Upper lobe of right lung (tissue), 1 donor: ENCODE results near the gene C1QTNF1. TPM values are rescaled to one million over a fixed set of nuclear protein-coding genes. Genes with fewer than 3 reads are reported as not detected.

Source experiments
- ATAC-seq: fragments of 200-7000 bp; cut with Tn5 transposase; one replicate; pipeline ENCODE4 v1.9.1; 2020; ENCODE audit warnings: mild to moderate bottlenecking, moderate library complexity
- DNase-seq: peaks from one replicate; pipeline ENCODE4 v3.0.0-alpha.2; 2020
- H3K27ac ChIP-seq: fragments of 200-600 bp; one replicate; pipeline ENCODE4 v1.8.0; 2022
- H3K27me3 ChIP-seq: fragments of 200-600 bp; one replicate; pipeline ENCODE4 v1.8.0; 2022; ENCODE audit warnings: mild to moderate bottlenecking
- H3K36me3 ChIP-seq: fragments of 200-600 bp; one replicate; pipeline ENCODE4 v1.8.0; 2022
- H3K4me1 ChIP-seq: fragments of 200-600 bp; one replicate; pipeline ENCODE4 v1.8.0; 2022
- H3K4me3 ChIP-seq: fragments of 200-600 bp; one replicate; pipeline ENCODE4 v1.8.0; 2022; ENCODE audit warnings: mild to moderate bottlenecking
- H3K9me3 ChIP-seq: fragments of 200-600 bp; one replicate; pipeline ENCODE4 v1.8.0; 2022
- CTCF ChIP-seq: fragments of 200-600 bp; IDR thresholded peaks from one replicate; pipeline ENCODE4 v1.8.0; 2022; ENCODE audit warnings: antibody characterized with exemption
- intact Hi-C: fragments of 100-400 bp; cut with DNase I; formaldehyde crosslinking; loops from one replicate; pipeline ENCODE4 v1.11.0; 2022
- total RNA-seq: library from RNA; stranded (reverse); fragmentation: NEBNext Ultra II Directional; extraction: Animal tissue kit (Norgen Biotek cat#: 25700); gene quantifications from one replicate; pipeline ENCODE4 v1.2.1, GENCODE V29; 2021
- donor health status: DM: no; HTN: yes; CAD: no; lungs with severe emphysema.

The C1QTNF1 gene
- total RNA-seq, 1 donor from 2014 or later: 28.3 TPM

- no peak overlapping the region for H3K4me3 ChIP-seq
- intact Hi-C loops: no loop called here
Measured at GRCh38 chr17:79033741-79034501, 10.0 kb downstream of the C1QTNF1 start.

GRCh38 chr17:79034931-79035485, 11.0 kb downstream of the C1QTNF1 start:
- no peak for ATAC-seq
- no peaks in the 10 kb centered on the region for H3K9me3 ChIP-seq
- no peaks in the 10 kb centered on the region for H3K27me3 ChIP-seq
- no peak overlapping the region for H3K27ac ChIP-seq
- peak; percentile 25 for DNase-seq
- H3K4me1 ChIP-seq: peaks cover 28% of the 10 kb centered on the region
- H3K36me3 ChIP-seq: no peaks in the 10 kb centered on the region
- no peak overlapping the region for H3K4me3 ChIP-seq
- intact Hi-C loops: no loop called here
- TF ChIP-seq CTCF: no peak

More at GRCh38 chr17:79033741-79034501, 10.0 kb downstream of the C1QTNF1 start:
- Histone ChIP-seq H3K27me3 (no peaks in the 10 kb centered on the region), H3K4me1 (peaks cover 28% of the 10 kb centered on the region), H3K27ac (peak overlapping the region; percentile 51), H3K9me3 (no peaks in the 10 kb centered on the region), H3K36me3 (no peaks in the 10 kb centered on the region)
- no peak for TF ChIP-seq CTCF
- DNase-seq (peak; percentile 69), ATAC-seq (no peak)

- no peak overlapping the region for H3K4me3 ChIP-seq
- DNase-seq (no peak), ATAC-seq (no peak)
- peaks cover 28% of the 10 kb centered on the region for H3K4me1 ChIP-seq
- no peak overlapping the region for H3K27ac ChIP-seq
- no peaks in the 10 kb centered on the region for H3K9me3 ChIP-seq
- intact Hi-C loops: no loop called here
- no peak for TF ChIP-seq CTCF
- H3K36me3 ChIP-seq: no peaks in the 10 kb centered on the region
- H3K27me3 ChIP-seq: no peaks in the 10 kb centered on the region
Measured at GRCh38 chr17:79035686-79036085, 11.7 kb downstream of the C1QTNF1 start.

GRCh38 chr17:79036181-79036580, 12.2 kb downstream of the C1QTNF1 start:
- ATAC-seq (no peak), DNase-seq (no peak)
- Histone ChIP-seq H3K4me1 (peaks cover 28% of the 10 kb centered on the region), H3K9me3 (no peaks in the 10 kb centered on the region), H3K27me3 (no peaks in the 10 kb centered on the region), H3K27ac (peak overlapping the region; percentile 36), H3K36me3 (no peaks in the 10 kb centered on the region), H3K4me3 (no peak overlapping the region)
- intact Hi-C loops: no loop called here
- no peak for TF ChIP-seq CTCF

GRCh38 chr17:79036596-79036995, 12.6 kb downstream of the C1QTNF1 start:
- TF ChIP-seq CTCF: no peak
- Histone ChIP-seq H3K27me3 (no peaks in the 10 kb centered on the region), H3K9me3 (no peaks in the 10 kb centered on the region), H3K36me3 (no peaks in the 10 kb centered on the region), H3K4me3 (no peak overlapping the region), H3K4me1 (peaks cover 28% of the 10 kb centered on the region), H3K27ac (peak overlapping the region; percentile 36)
- DNase-seq (no peak), ATAC-seq (peak; percentile 87)
- intact Hi-C loops: no loop called here
